Activated gamma-delta T cell treated with Interleukin-2 at 50 U/mL for 16 hours (primary cell): ENCODE data around the gene ZFP57.

Experiments used
- DNase-seq: peaks from one replicate; pipeline ENCODE4 v3.0.0-alpha.2; 2020

ZFP57 gene

DNA sequence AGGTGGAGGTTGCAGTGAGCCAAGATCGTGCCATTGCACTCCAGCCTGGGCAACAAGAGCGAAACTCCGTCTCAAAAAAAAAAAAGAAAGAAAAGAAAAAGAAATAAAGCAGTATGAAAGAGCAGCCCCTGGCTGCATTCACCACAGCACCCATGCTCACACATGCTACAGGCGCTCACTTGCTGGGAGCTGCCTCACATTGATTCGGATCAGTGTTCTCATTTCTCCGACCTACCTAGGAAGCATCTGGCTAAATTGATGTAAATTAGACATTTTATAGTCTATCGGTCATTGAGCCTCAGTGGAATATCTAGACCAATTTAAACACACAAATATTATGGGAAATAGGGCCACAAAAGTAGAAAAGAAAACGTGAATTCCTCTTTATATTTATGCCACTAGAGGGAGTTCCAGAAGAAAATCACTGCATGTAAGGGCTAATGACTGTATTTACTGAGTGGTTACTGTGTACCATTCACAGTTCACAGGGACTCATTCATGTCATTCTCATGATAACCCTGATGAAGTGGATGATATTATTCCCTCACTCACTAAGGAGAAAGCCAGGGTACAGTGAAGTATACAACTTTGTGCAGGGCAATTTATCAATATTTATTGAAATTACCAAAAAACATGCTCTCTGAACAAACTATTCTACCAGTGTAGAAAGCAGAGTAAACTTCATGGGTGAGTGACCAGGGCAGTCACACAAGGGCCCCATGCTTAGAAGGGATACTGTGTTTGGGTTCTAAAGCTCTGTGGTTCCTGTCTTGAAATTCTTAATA lies 29.3 kb downstream of the ZFP57 start:
- no peak for DNase-seq

DNA sequence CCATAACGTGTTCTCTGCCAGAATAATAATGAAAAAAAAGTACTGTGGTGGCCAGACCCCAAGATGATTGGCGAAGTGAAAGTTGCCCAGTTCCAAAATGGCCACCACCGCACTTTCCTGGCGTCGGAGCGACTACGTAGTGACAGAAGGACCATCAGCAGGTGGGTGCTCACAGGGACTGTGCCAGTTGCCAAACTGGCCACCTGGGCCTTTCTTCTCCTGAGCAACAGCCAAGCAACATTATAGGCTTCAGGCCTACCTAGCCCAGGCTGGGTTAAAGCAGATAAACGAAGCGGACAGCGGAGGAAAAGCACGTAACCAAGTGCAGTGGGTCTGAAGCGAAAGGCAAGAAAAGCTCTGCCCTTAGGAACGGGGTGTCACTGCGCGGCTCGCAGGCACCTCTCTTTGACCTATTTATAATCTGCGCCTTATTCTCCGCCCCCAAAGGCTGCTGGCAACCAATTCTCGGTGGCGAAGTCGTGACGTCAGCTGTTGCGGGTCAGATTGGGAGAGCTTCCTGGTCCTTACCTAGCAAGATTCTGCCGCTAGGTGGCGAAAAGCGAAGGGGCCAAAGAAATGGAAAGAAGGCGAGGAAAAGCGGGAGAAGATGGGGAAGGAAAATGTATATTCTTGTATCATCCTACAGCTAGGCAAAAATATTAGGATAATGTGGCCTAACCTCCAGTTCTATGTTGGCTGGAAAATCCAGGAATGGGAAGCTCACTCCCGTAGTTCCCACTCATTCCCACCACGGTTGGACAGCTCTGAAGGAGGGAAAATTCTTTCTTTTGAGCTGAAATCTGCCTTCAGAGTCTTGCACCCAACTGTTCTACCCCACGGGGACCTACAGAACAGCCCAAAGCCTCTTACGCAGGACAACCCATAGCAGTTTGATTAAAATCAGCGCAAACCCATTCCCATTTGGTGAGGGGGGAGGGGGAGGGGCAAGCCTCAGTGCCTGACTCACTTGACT lies 31.0 kb downstream of the ZFP57 start:
- DNase-seq = peak; percentile 98

DNA sequence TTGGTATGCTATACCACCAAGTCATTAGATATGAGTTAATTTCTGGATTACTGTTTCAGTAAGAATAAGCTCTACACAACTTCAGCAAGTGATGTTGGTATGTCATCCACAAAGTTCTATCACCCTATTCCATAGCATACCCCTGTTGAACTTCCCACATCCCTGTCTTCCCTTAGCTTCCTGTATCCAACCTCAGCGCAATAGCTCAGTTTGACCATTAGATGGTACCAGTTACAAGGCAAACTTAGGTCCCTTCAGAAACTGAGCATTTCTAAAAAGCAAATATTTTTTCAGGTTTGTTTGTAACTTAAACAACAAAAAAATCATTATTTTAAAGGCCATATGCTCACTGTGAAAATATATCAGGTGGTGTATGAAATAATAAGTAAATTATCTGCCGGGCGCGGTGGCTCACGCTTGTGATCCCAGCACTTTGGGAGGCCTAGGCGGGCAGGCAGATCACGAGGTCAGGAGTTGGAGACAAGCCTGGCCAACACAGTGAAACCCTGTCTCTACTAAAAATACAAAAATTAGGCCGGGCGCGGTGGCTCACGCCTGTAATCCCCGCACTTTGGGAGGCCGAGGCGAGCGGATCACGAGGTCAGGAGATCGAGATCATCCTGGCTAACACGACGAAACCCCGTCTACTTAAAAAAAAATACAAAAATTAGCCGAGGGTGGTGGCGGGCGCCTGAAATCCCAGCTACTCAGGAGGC lies 32.9 kb downstream of the ZFP57 start:
- DNase-seq = no peak

DNA sequence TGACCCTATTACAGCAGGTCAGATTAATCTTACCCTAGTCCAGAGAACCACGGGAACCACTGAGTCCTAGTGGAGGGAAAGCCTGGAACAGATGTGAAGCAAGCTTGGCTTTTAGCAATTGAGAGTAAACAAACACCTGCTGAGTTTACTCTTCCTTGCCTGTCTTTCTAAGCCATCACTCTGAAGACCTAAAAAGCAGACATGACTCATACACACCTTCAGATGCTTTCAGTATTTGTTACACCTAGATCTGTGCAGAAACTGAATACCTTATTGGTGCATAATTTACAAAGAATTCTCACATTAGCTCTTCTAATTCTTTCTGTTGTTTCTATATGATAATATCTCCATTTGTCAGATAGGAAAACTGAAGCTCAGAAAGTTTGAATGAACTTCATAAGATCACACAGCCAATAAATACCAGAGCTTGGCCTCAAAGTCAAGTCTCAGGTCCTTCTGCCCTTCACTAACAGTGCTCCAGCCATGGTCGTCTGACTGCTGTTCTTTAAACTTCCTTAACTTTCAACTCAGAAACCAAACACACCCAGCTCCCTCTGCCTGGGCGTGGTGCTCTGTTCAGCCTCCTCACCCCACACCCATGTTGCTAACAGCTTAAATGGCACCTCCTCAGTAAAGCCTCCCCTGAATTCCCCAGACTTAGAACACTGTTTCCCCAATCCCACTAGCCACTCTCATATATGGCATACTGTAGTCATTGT lies 39.4 kb downstream of the ZFP57 start:
- no peak for DNase-seq

DNA sequence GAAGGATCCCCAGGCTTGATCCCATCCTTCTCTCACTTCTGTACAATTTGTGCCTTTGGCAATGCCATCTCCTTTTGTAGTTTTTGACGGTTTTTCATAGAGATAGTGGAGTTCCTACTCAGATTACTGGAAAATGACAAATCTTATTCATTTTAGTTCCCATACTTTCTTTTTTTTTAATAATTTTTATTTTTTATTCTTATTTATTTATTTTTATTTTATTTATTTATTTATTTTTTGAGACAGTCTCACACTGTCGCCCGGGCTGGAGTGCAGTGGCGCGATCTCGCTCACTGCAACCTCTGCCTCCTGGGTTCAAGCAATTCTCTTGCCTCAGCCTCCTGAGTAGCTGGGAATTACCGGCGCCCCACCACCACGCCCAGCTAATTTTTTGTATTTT lies 43.7 kb downstream of the ZFP57 start:
- no peak for DNase-seq

DNA sequence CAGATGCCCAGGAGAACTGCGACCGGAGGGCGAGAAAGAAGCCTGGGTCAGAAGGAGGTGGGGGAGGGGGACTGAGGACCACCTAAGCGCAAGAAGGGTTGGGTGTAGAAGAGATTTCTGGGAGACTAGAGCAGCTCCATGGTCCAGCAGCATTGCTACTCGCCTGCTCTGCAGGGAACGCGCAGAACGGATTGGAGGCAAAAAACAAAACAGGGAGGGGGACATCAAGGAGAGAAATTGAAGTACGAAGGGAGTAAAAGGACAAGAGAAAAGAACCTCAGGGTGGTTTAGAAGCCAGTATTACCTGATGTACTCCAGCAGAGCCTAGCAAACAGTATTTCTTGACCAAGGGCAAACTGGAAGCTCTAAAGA lies 47.4 kb downstream of the ZFP57 start:
- no peak for DNase-seq

DNA sequence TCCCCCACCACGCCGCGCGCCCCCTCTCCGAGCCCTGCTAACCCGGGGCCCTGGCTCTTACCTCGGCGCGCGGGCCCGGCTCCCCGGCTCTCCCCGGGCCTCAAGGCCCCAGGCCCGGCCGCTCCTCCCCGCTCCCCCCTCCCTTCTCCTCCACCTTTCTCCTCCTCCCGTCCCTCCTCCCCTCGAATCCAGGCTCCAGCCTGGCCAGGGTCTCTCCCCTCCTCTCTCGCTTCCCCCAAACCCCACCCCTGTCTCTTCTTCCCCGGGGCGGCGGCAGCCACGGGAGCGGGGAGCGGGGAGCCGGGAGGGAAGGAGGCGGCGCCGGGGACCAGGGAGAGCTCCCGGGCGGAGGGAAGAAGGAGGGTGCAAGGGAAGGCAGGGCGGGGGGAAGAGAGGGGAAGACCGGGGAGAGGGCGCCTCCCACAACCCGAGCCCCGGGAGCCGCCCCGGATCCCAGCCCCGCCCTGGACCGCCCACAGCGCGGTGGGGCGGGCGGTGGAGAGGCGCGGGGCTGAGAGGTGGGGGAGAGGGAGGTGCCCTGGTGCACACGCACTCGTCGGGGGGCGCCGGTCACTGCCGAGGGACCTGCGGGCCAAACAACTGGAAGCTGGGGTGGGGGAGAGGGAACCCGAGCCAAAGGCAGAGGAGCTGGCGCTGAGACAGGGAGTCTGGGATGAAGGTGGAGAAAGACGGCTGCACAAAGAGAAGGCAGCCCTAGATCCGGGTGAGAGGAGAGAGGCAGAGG lies 48.0 kb downstream of the ZFP57 start, which contains the start of gene GABBR1:
Gene GABBR1, minus strand, starts transcription at position 395 of the 745 bp plus-strand sequence. CDS start 798 bp downstream, outside the sequence.
- peak; percentile 56 for DNase-seq

DNA sequence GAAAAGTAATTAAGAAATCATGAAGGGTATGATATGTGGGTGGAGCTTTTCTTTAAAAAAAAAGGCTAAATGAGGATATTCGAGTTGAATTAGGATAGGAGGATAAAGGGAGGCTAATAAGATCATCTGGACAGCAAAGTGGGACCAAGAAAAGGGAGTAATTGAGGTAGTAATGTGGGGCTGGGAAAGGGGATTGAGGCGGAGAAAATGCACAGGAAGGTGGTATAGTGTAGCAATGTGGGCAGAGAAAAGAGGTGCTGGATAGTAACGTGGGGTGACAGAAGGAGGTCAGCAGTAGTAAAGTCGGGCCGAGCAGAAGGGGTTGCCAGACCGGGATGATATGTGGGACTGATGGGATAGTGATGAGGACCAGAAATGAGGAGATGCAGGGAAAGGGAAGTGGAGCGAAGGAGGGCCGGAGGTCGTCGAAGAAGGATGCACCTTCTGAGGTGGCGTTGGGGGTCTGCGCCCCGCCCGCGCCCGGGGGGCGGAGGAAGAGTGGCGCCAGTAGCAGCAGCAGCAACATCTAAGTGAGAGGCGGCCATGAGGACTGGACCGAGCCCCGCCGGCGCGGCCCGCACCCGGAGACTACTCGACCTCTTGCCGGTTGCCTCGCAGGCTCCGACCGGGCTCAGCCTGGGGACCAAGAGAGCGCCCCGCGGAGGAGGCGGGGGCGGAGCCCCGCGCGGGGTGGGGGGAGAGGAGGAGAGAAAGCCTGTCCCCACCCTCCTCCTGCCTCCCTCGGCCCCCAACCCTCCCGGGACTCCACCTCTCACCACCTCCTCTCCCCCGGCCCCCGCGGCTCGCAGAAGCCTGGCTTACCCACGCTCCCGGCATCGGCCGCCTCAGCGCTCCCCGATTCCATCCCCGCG lies 48.9 kb downstream of the ZFP57 start:
- peak; percentile 56 for DNase-seq

DNA sequence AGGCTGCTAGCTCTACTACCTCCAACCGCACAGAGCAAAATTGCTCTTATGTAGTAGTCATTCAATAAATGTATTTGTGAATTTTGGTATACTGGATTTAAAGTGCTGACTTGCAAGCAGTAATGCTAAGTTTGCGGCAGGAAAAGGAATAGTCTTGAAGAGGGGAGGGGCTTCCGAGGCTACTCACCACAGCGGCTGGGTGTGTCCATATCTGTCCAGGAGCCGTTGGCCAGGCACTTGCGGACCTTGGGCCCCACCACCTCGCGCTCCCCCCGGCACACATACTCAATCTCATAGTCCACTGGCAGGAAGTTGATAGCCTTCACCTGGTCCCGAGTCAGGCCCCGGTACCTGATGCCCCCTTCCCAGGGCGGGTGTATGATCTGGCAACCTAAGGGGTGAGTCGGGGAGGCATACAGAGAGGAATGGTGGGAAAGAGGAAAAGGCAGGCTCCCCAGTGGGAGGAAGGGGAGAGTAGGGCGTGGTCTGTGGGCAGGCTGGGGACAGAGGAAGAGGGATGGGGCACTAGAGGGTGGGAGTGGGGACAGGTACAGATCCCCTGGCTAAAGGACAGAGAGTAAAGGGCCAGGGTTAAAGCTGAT lies 49.6 kb downstream of the ZFP57 start:
- DNase-seq = no peak

DNA sequence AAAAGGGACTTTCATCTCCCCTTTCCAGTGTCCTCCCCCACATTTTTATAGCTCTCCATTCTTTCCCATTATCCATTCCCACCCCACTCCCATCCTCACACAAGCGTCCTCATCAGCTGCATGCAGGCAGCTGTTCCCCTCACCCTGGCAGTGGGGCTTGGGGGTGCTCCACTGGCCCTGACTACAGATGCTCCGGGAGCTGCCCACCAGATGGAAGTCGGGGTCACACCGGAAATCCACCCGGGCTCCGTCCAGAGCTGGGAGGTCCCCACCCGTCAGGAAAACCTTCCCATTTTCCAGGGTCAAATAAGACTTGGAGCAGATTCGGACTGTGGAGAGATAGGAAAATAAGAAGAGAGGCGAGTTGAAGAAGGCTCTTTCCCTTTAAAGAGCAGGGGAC lies 50.6 kb downstream of the ZFP57 start:
- DNase-seq = no peak

DNA sequence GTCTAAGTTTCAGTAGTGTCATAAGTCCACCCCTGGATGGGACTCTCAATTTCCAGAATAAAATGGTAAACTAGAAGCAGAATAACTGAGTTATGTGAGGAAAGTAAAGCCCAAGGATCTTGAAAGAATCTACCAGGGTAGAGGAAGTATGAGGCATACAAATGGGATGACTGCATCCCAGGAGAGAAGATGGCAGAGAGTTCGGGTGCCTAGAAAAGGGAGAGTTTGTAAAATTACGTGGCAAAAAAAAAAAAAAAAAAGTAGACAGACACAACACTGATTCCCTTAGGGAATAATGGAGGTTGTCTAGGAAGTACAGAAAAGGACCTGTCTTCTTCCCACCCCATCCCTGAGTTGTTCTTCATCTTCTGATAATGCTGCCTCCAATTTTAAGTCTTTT lies 51.4 kb downstream of the ZFP57 start:
- DNase-seq = no peak

DNA sequence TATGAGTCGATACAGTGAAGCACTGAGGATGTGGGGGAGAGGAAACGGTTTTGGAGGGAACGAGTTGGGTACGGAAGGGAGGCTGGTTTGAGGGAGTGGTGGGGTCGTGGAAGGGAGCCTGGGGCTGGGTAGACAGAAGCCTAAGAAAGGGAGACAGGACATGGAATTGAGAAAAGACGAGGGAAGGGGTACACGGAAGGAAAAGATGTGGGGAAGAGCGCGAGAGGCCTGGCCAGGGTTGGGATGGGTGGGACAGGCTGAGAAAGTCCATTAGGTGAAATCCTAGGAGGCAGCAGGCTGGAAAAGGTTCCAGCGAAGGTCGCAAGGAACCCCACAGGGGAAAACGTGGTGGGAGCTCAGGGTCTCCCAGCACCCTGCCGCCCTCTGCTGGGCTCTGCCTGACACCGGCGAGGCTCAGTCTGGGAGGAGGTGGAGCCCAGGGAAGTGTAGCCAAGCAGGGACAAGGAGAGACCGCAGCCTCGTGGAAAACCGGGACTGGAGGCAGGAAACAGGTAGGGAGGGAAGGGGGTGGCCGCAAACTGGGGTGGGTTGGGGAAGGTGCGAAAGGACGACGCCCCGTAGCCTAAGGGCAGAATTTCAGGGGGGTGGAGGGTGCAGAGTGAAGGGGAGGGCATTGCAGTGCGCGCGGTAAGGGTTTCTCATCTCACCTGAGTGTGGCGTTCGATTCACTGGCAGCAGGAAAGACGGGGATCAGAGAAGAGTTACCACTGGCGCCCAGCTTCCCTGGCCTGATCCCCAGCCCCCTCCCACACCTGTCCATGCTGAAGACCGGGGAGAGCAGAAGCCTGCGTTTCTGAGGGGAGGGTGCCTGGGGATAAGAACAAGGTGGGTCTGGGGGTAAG lies 52.3 kb downstream of the ZFP57 start:
- DNase-seq = peak; percentile 36

DNA sequence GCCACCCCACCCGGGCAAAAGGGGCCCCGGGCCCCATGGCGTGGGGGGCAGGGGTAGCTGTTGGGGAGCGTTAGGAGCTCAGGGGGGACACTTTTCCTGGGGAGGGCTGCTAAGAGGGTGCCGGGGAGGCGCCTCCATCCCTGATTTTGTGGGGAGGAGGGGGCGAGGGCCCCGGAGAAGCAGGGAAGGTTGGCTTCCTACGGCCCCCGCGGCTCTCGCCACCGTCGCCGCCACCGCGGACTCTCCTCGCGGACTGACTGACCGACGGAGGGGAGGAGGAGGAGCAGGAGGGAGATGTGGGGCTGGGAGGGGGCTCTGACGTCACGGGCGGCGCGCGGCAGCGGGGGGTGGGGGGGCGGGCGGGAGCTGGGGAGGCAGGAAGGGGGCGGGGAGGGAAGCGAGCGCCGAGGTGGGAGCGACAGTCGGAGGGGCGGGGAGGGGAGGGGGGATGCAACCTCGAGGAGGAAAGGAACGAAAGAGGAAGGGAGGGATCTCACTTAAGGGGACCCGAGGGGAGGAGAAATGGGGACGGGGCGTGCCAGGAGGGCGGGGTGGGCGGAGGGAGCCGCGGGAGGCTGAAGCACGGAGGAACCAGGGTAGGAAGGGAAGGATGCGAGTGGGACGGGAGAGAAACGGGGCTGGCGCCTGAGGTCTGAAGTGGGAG lies 53.1 kb downstream of the ZFP57 start:
- peak; percentile 34 for DNase-seq

DNA sequence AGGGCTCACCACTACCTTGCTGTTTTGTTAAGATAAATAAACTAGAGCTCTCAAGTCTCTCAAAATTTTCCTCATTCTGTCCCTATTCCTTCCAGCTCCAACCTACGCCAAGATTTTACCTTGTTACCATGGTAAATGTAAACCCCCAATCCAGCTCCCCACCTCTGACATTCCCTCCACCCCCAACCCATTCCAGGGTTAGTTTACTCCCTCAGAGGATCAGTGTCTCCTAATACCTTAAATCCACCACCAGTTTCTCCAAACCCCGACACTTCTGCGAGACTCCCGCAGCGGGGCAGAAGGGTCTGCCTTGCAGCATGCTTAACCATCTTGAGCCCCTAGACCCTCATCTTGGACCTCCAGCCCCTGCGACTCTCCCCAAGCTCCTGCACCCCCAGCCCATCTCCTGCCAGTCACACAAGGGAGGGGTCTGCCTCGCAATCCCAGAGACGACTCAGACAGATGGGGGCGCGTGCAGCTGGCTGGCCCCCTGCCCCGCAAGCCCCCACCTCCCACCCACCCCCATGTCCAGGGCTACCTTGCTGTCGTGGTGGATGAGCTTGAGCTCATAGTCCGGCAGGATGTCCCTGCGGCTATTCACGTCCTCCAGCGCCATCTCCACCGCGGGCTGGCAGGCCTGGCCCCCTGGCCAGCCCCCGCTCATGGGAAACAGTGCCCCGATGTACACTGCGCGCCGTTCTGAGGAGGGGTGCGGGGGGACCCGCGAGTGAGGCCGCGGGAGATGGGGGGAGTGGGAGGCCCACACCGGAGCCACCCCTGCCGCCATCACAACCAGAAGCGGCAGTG lies 53.8 kb downstream of the ZFP57 start:
- no peak for DNase-seq

DNA sequence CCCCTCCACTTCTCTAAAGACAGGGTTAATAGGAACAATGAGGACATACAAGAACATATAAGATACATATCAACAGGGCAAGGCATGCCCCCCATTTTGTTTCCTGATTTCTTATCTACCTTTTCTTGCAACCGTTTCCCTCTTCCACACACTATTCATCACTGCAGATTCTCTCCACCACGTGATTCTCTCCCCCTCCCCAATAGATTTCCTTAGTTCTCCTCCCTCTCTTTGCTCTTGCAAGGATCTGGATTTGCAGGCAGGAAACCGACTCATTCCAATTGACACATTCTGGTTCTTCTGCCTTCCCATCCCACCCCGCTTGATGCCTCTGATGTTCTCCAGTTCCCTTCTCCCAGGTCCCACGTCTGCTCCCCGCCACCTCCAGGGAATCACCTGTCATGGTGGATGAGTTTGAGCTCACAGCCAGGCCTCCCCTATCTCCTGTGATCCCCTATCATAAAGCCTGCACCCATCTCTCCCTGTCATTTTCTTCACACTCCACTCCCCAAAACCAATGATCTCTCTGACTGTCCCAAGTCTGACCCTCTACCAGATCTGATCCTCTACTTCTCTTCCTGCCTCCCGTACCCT lies 55.5 kb downstream of the ZFP57 start:
- DNase-seq = no peak

DNA sequence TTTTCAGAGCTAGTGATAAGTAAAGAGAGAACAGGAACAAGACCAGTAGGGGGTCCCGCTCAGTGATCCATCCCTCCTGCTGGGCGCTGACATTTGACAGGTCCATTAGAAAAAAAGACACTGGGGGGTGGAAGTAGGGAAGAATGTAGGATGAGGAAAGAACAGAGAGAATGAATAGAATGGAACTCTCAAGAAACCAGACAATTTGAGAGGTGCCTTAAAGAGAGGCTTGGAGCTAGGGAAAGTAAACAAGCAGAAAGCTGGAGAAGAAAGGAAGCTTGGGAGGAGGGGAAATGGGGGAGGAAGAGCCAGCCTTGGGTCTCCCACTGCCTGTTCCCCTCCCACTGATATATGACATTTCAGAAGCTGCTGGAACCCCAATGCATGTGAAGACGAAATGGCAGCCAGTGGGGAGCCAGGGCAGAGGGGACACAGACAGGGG lies 56.4 kb downstream of the ZFP57 start:
- no peak for DNase-seq
